Osteoblast (primary cell): ENCODE data around the gene HMCN1. TPM values are rescaled to one million over a fixed set of nuclear protein-coding genes. Genes with fewer than 3 reads are reported as not detected.

Experiments
- DNase-seq: peaks from one replicate; pipeline ENCODE4 v3.0.0; 2011; ENCODE audit warnings: low spot score, mixed read lengths; ENCODE audit not compliant: insufficient read length; ENCODE audit errors: missing footprints
- H2AFZ ChIP-seq: 2 replicates; pipeline ENCODE4 v1.6.0; 2011; ENCODE audit warnings: mild to moderate bottlenecking, low read length
- H3K27ac ChIP-seq: 2 replicates; pipeline ENCODE4 v1.5.1; 2011; ENCODE audit warnings: mild to moderate bottlenecking, low read depth, low read length, moderate library complexity
- H3K27me3 ChIP-seq: 2 replicates; pipeline ENCODE4 v1.6.0; 2012; ENCODE audit warnings: mild to moderate bottlenecking, control low read depth, inconsistent platforms, low read length, moderate library complexity; ENCODE audit not compliant: insufficient read depth
- H3K36me3 ChIP-seq: 2 replicates; pipeline ENCODE4 v1.5.1; 2011; ENCODE audit warnings: mild to moderate bottlenecking, low read length, control low read depth, moderate library complexity; ENCODE audit not compliant: insufficient read depth
- H3K4me1 ChIP-seq: 2 replicates; pipeline ENCODE4 v1.5.1; 2011; ENCODE audit warnings: mild to moderate bottlenecking, low read length, control low read depth, moderate library complexity; ENCODE audit not compliant: insufficient read depth
- H3K4me2 ChIP-seq: 2 replicates; pipeline ENCODE4 v1.6.0; 2011; ENCODE audit warnings: mild to moderate bottlenecking, low read length; ENCODE audit not compliant: insufficient read depth
- H3K4me3 ChIP-seq: fragments of 200-600 bp; sonication (generic); 3 replicates; pipeline ENCODE4 v1.5.1; 2012; ENCODE audit warnings: mild to moderate bottlenecking, low read length, inconsistent platforms; ENCODE audit not compliant: insufficient read depth
- H3K79me2 ChIP-seq: 2 replicates; pipeline ENCODE4 v1.6.0; 2012; ENCODE audit warnings: mild to moderate bottlenecking, low read length, control low read depth, inconsistent platforms; ENCODE audit not compliant: insufficient read depth
- H3K9me3 ChIP-seq: 2 replicates; pipeline ENCODE4 v1.5.1; 2011; ENCODE audit warnings: low read depth, low read length, control low read depth
- H4K20me1 ChIP-seq: 2 replicates; pipeline ENCODE4 v1.6.0; 2012; ENCODE audit warnings: mild to moderate bottlenecking, low read length, control low read depth; ENCODE audit not compliant: insufficient read depth
- total RNA-seq: library from RNA; depleted of rRNA; stranded (reverse); fragments of >200 nt; gene quantifications from 2 replicates; pipeline ENCODE4 v1.2.3, GENCODE V29; 2012
- TF ChIP-seq, protein P1 (sequence below): IDR thresholded peaks from 2 replicates; pipeline ENCODE4 v1.5.1; 2011; ENCODE audit warnings: mild to moderate bottlenecking, low read depth, low read length, moderate library complexity; ENCODE audit errors: extremely low read depth

HMCN1 gene
- total RNA-seq, 1 donor: 178 TPM

DNA sequence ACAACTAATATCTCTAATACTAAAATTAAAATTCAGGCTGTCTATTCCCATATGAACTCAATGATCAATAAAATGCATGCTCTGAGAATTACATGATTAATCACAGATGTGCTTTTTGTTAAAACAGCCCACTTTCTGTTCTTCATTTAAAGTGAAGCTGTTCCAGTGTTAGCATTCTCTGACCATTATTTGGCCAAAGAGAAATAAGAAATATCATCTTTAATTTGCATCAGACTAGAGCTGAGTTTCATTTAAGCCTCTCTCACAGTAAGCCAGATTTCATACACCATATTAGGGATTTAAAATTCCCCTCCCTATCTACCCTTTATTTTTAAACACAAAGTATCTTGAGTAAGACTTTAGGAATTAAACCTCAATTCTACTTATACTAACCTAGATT, 379.3 kb downstream of the HMCN1 start:
- no peak overlapping the region for H3K27ac ChIP-seq
- no peak overlapping the region for H3K4me3 ChIP-seq
- no peak for DNase-seq
- TF ChIP-seq, protein P1, sequence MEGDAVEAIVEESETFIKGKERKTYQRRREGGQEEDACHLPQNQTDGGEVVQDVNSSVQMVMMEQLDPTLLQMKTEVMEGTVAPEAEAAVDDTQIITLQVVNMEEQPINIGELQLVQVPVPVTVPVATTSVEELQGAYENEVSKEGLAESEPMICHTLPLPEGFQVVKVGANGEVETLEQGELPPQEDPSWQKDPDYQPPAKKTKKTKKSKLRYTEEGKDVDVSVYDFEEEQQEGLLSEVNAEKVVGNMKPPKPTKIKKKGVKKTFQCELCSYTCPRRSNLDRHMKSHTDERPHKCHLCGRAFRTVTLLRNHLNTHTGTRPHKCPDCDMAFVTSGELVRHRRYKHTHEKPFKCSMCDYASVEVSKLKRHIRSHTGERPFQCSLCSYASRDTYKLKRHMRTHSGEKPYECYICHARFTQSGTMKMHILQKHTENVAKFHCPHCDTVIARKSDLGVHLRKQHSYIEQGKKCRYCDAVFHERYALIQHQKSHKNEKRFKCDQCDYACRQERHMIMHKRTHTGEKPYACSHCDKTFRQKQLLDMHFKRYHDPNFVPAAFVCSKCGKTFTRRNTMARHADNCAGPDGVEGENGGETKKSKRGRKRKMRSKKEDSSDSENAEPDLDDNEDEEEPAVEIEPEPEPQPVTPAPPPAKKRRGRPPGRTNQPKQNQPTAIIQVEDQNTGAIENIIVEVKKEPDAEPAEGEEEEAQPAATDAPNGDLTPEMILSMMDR: no peak
- no peaks in the 10 kb centered on the region for H3K4me1 ChIP-seq
- no peaks in the 10 kb centered on the region for H4K20me1 ChIP-seq
- no peak overlapping the region for H3K4me2 ChIP-seq
- H3K79me2 ChIP-seq: no peaks in the 10 kb centered on the region
- H3K36me3 ChIP-seq: no peaks in the 10 kb centered on the region
- no peaks in the 10 kb centered on the region for H3K9me3 ChIP-seq
- H2AFZ ChIP-seq: no peak overlapping the region
- H3K27me3 ChIP-seq: no peaks in the 10 kb centered on the region

- Histone ChIP-seq H4K20me1 (no peaks in the 10 kb centered on the region), H3K27ac (no peak overlapping the region), H3K9me3 (no peaks in the 10 kb centered on the region), H3K4me3 (no peak overlapping the region), H3K4me2 (no peak overlapping the region), H3K79me2 (no peaks in the 10 kb centered on the region), H3K4me1 (no peaks in the 10 kb centered on the region), H3K27me3 (no peaks in the 10 kb centered on the region), H2AFZ (no peak overlapping the region), H3K36me3 (no peaks in the 10 kb centered on the region)
- TF ChIP-seq, protein P1: no peak
- no peak for DNase-seq
Observed at GRCh38 chr1:186118724-186119123, 384.5 kb downstream of the HMCN1 start.

DNA sequence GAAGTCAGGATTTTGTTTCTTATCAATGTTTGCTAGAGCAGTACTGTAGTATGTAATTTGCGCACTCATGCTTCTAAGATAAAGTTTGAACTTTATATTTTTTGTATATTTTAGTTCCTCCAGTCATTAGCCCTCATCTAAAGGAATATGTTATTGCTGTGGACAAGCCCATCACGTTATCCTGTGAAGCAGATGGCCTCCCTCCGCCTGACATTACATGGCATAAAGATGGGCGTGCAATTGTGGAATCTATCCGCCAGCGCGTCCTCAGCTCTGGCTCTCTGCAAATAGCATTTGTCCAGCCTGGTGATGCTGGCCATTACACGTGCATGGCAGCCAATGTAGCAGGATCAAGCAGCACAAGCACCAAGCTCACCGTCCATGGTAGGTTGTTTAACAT, 388.6 kb downstream of the HMCN1 start:
- Histone ChIP-seq H4K20me1 (no peaks in the 10 kb centered on the region), H3K4me2 (no peak overlapping the region), H3K27ac (no peak overlapping the region), H3K4me1 (no peaks in the 10 kb centered on the region), H3K79me2 (no peaks in the 10 kb centered on the region), H3K36me3 (no peaks in the 10 kb centered on the region), H3K27me3 (no peaks in the 10 kb centered on the region), H3K4me3 (no peak overlapping the region), H3K9me3 (no peaks in the 10 kb centered on the region), H2AFZ (no peak overlapping the region)
- DNase-seq: no peak
- TF ChIP-seq, protein P1: no peak

DNA sequence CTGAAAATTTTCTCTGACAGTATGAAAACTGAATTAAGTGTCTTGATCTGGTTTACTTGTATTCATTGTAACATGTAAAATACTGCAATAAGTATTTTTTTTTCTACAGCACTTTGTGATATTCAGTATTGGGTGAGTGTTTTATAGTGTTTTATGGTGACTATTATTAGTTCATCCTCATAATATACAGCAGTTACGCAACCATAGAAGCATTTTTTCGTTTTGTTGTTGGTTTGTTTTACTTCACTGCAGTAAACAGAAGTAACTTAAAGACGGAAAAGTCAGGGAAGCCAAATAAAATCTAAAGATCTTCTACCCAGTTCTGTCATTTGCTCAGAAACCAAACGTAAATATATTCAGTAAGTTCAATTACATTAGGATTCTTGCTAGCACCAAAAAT, 390.8 kb downstream of the HMCN1 start:
- H3K4me2 ChIP-seq: no peak overlapping the region
- DNase-seq: no peak
- H3K36me3 ChIP-seq: no peaks in the 10 kb centered on the region
- no peak overlapping the region for H3K4me3 ChIP-seq
- H2AFZ ChIP-seq: no peak overlapping the region
- no peak overlapping the region for H3K27ac ChIP-seq
- no peaks in the 10 kb centered on the region for H3K79me2 ChIP-seq
- H4K20me1 ChIP-seq: no peaks in the 10 kb centered on the region
- H3K4me1 ChIP-seq: no peaks in the 10 kb centered on the region
- H3K27me3 ChIP-seq: no peaks in the 10 kb centered on the region
- TF ChIP-seq, protein P1: no peak
- no peaks in the 10 kb centered on the region for H3K9me3 ChIP-seq
